Measurements from ENCODE around the gene TRPV4. TPM values are rescaled to one million over a fixed set of nuclear protein-coding genes. Genes with fewer than 3 reads are reported as not detected.

TRPV4 gene
- total RNA-seq, 2 experiments from 2014 or later, result 2.1 TPM; not detected in 1

DNA sequence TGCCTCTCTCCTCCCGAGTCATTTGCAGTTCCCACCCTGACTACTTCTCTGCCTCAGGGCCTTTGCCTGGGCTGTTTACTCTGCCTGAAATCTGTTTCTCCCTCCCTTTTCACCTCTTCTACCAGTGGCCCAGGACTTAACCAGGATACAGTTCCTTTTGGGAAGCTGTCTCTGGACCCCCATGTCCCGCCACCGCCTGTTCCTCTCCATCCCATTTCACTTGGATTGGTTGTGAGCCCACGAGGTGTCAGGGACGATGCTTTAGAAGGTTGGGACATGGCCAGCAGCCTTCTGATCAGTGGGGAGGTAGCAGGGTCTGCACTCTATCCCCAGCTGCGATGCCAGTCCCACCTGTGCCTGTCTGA is 67.8 kb downstream of the TRPV4 start:
- no TSS peak for BruUV-seq (replicated peaks)
- Histone ChIP-seq H3K4me1 (ENCODE audit: insufficient read depth, low read length, poor library complexity, severe bottlenecking) (no peaks in the 10 kb centered on the region), H3K9me3 (ENCODE audit: low read length) (no peaks in the 10 kb centered on the region), H3K9me2 (ENCODE audit: insufficient read depth, low read length) (no peaks in the 10 kb centered on the region), H3K36me3 (ENCODE audit: insufficient read depth, low read length) (no peaks in the 10 kb centered on the region), H3K27ac (ENCODE audit: low read depth, low read length, poor library complexity, severe bottlenecking) (no peak overlapping the region), H3K4me2 (ENCODE audit: low read length) (no peak overlapping the region), H3K4me3 (ENCODE audit: low read depth, low read length, poor library complexity, severe bottlenecking) (no peak overlapping the region), H4K20me1 (ENCODE audit: insufficient read depth, low read length) (no peaks in the 10 kb centered on the region), H3K79me2 (ENCODE audit: insufficient read depth, low read depth, low read length) (no peaks in the 10 kb centered on the region), H2AFZ (ENCODE audit: low read length) (no peak overlapping the region)
- intact Hi-C loops (cut with micrococcal nuclease; ENCODE audit: unreplicated experiment), result no loop called here
- TF ChIP-seq EZH2phosphoT487 (IDR thresholded peaks at IDR 0.05; ENCODE audit: borderline replicate concordance, low read depth, low read length) (no peak), CTCF (conservative IDR thresholded peaks at IDR 0.05; ENCODE audit: low read length) (no peak)
- CTCF ChIA-PET (ENCODE audit: unreplicated experiment), result no interaction called here
- POLR2A ChIA-PET, result interaction anchor here (0.5 kb wide), 1 partner anchor 40 kb away, joined by 4 read pairs; no protein-coding TSS in a partner anchor
- no peak for DNase-seq (ENCODE audit: low spot score)

DNA sequence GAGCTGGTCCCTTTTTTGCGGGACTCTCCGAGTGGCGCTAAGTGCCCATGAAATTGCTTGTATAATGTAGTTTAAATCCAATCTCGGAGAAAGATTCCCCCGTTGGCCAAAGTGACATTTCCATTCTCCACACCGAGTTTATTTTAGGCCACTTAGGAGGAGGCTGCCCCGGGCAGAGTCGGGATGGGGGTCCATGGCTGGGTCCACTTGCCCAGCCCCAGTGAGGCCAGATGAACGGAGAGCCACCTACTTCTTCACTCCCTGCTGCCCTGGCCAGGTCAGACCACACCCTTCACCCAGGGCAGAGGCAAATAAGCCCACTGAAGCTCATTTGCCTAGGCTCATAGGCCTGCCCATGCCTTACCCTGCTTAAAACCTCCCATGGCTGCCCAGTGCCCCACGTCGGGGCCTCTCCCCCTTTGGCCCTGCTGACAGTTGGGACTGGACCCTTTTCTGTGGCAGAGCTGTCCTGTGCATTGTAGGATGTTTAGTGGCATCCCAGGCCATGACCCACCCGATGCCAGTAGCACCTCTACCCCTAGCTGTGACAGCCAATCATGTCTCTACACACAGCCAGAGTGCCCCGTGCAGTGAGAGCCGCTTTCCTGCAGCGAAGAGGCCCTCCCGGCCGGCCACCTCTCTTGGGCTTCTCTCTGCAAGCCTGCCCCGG is 68.3 kb downstream of the TRPV4 start:
- TF ChIP-seq CTCF (conservative IDR thresholded peaks at IDR 0.05; ENCODE audit: low read length) (no peak), EZH2phosphoT487 (IDR thresholded peaks at IDR 0.05; ENCODE audit: borderline replicate concordance, low read depth, low read length) (no peak)
- CTCF ChIA-PET (ENCODE audit: unreplicated experiment), result no interaction called here
- intact Hi-C loops (cut with micrococcal nuclease; ENCODE audit: unreplicated experiment), result no loop called here
- no peak overlapping the region for H3K27ac ChIP-seq (ENCODE audit: low read depth, low read length, poor library complexity, severe bottlenecking)
- no peaks in the 10 kb centered on the region for H3K4me1 ChIP-seq (ENCODE audit: insufficient read depth, low read length, poor library complexity, severe bottlenecking)
- no peak overlapping the region for H3K4me2 ChIP-seq (ENCODE audit: low read length)
- no peak overlapping the region for H3K4me3 ChIP-seq (ENCODE audit: low read depth, low read length, poor library complexity, severe bottlenecking)
- H2AFZ ChIP-seq (ENCODE audit: low read length), result no peak overlapping the region
- H3K9me3 ChIP-seq (ENCODE audit: low read length), result no peaks in the 10 kb centered on the region
- POLR2A ChIA-PET, result no interaction called here
- H3K9me2 ChIP-seq (ENCODE audit: insufficient read depth, low read length), result no peaks in the 10 kb centered on the region
- BruUV-seq (replicated peaks), result no TSS peak
- no peaks in the 10 kb centered on the region for H3K79me2 ChIP-seq (ENCODE audit: insufficient read depth, low read depth, low read length)
- H4K20me1 ChIP-seq (ENCODE audit: insufficient read depth, low read length), result no peaks in the 10 kb centered on the region
- no peaks in the 10 kb centered on the region for H3K36me3 ChIP-seq (ENCODE audit: insufficient read depth, low read length)
- DNase-seq (ENCODE audit: low spot score), result no peak

- H3K4me2 ChIP-seq (ENCODE audit: low read length), result no peak overlapping the region
- H3K9me2 ChIP-seq (ENCODE audit: insufficient read depth, low read length), result no peaks in the 10 kb centered on the region
- no peaks in the 10 kb centered on the region for H4K20me1 ChIP-seq (ENCODE audit: insufficient read depth, low read length)
- H3K9me3 ChIP-seq (ENCODE audit: low read length), result no peaks in the 10 kb centered on the region
- no peak overlapping the region for H3K27ac ChIP-seq (ENCODE audit: low read depth, low read length, poor library complexity, severe bottlenecking)
- no peaks in the 10 kb centered on the region for H3K4me1 ChIP-seq (ENCODE audit: insufficient read depth, low read length, poor library complexity, severe bottlenecking)
- no peaks in the 10 kb centered on the region for H3K79me2 ChIP-seq (ENCODE audit: insufficient read depth, low read depth, low read length)
- no TSS peak for BruUV-seq (replicated peaks)
- DNase-seq (ENCODE audit: low spot score), result peak; percentile 16
- TF ChIP-seq EZH2phosphoT487 (IDR thresholded peaks at IDR 0.05; ENCODE audit: borderline replicate concordance, low read depth, low read length) (no peak), CTCF (conservative IDR thresholded peaks at IDR 0.05; ENCODE audit: low read length) (peak; percentile 47)
- no peak overlapping the region for H3K4me3 ChIP-seq (ENCODE audit: low read depth, low read length, poor library complexity, severe bottlenecking)
- intact Hi-C loops (cut with micrococcal nuclease; ENCODE audit: unreplicated experiment), result no loop called here
- POLR2A ChIA-PET, result no interaction called here
- CTCF ChIA-PET (ENCODE audit: unreplicated experiment), result no interaction called here
- no peak overlapping the region for H2AFZ ChIP-seq (ENCODE audit: low read length)
- H3K36me3 ChIP-seq (ENCODE audit: insufficient read depth, low read length), result no peaks in the 10 kb centered on the region
Measured at GRCh38 chr12:109764123-109764522, 69.1 kb downstream of the TRPV4 start.

Data from OCI-LY7 (cell line).